Activated CD8-positive, alpha-beta memory T cell treated with anti-CD3 and anti-CD28 coated beads for 36 hours (primary cell): Measurements from ENCODE around the gene TEX13D. TPM values are rescaled to one million over a fixed set of nuclear protein-coding genes. Genes with fewer than 3 reads are reported as not detected.
"Not testable (repeated sequence)": the region's sequence is repeated elsewhere in the genome, so short reads cannot be mapped to it uniquely, and the experiment has no call there.

Experiments
- CTCF ChIA-PET: fragments of 350-600 bp; sonication (Branson Sonifier 250); formaldehyde crosslinking; loops from one replicate; lab custom pipeline; 2021; ENCODE audit warnings: antibody characterized with exemption; lab: Charles Lee
- POLR2A ChIA-PET: fragments of 350-600 bp; sonication (Branson Sonifier 250); formaldehyde crosslinking; loops from one replicate; lab custom pipeline; 2021; ENCODE audit warnings: antibody characterized with exemption; lab: Charles Lee
- total RNA-seq, 2 experiments: library from RNA; stranded (reverse); gene quantifications; one replicate each; pipeline ENCODE4 v1.2.3, GENCODE V29; 2021

TEX13D gene
- under 1 TPM; 0.23 to 0.27 TPM for total RNA-seq

DNA sequence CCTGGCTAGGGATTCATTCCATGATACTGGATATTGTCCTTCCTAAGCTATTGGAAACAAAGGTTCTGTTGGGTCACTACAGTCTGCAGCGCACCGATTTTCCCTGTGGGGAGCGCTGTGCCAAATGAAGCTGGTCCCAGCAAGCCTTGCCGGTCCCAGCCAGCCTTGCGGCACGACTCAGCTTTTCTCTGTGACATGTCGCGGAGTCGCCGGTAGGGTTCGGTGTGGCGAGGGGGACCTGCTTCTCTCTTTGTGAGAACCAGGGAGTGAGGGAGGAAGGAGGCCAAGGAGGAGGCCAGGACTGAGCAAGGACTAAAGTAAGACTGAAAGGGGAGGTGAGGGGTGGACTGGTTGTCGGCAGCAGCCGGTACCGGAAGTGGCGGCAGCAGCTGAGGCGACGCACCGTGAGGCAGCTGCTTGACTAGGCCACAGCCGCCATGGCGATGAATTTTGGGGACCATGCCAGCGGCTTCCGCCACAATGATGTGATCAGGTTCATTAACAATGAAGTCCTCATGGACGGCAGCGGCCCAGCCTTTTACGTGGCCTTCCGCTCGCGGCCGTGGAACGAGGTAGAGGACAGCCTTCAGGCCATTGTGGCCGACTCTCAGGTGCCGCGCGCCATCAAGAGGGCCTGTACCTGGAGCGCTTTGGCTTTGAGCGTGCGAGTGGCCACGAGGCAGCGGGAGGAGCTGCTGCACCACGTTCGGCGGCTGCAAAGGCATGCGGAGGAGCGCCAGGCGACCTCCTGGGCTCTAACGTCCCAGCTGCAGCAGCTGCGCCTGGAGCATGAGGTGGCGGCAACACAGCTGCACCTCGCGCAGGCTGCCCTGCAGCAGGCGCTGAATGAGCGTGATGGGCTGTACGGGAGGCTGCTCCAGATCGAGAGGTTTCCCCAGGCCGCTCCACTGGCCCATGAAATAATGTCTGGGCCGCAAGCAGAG is at the start of gene TEX13D:
TSS of gene TEX13D (plus strand) at position 180 of the 944 bp plus-strand sequence. CDS start at position 438, 258 bp downstream.
- POLR2A ChIA-PET = no interaction called here
- CTCF ChIA-PET = no interaction called here

GRCh38 chrX:124289443-124289842 is 43.0 kb upstream of the TEX13D start:
- ChIA-PET CTCF (no interaction called here), POLR2A (no interaction called here)

DNA sequence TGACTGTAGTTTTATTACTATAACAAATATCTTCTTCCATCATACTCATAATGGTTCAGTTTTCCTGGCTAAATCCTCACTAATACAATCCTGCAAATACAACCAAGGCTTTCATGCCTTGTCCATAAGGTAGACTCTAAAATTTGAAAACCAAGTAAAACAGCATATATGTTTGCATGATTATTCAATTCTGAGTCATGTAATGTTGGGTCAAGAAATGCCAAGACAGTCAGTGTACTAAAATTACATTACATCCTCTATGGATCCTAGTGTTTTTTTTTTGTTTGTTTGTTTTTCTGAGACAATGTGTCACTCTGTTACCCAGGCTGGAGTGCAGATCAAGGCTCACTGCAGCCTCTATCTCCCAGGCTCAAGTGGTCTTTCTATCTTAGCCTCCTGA is 38.6 kb upstream of the TEX13D start:
- POLR2A ChIA-PET = no interaction called here

DNA sequence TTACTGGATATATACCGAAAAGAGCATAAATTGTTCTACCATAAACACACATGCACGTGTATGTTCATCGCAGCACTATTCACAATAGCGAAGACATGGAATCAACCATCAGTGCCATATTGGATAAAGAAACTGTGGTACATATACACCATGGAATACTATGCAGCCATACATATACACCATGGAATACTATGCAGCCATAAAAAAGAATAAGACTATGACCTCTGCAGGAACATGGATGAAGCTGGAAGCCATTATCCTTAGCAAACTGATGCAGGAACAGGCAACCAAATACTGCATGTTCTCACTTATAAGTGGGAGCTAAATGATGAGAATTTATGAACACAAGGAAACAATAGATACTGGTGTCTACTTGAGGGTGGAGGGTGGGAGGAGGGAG is 33.1 kb upstream of the TEX13D start:
- POLR2A ChIA-PET, CTCF ChIA-PET: not testable (repeated sequence)

More for the DNA sequence above, 38.6 kb upstream of the TEX13D start:
- CTCF ChIA-PET = no interaction called here

DNA sequence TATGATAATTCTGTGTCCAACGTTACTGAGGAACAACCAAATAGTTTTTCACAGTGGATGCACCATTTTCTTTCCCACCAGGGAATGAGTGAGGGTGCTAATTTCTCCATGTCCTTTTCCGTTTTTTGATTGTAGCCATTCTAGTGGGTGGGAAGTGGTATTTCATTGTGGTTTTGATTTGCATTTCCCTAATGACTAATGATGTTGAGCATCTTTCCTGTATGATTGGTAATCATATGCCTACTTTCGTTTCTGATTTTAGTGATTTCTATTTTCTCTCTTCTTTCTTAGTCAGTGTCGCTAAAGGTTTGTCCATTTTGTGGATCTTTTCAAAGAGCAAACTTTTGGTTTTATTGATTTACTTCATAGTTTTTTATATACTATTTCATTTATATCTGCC is 32.1 kb upstream of the TEX13D start:
- POLR2A ChIA-PET = no interaction called here
- CTCF ChIA-PET = no interaction called here

- POLR2A ChIA-PET = no interaction called here
- CTCF ChIA-PET = no interaction called here
Measured at GRCh38 chrX:124307253-124307907, 25.1 kb upstream of the TEX13D start.

- POLR2A ChIA-PET = no interaction called here
- CTCF ChIA-PET = no interaction called here
Measured at GRCh38 chrX:124325732-124326131, 6.7 kb upstream of the TEX13D start.

DNA sequence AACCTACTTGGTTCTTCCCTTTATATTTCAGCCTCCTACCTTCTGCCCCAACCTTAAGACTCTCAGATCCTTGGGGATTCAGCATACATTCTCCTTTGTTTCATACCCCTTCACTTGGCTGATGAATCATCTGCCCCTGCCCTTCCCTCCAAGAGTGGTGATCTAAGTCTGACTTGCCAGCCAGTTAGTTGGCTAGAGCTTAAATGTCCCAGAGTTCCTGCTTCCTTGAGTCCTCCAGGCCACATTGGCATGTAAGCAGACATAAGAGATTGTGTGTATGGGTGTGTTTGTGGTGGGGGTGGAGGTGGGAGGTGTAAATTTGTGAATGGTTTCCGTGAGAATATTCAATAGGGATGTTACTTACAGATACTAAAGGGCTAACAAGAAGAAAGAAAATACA is 3.7 kb upstream of the TEX13D start:
- CTCF ChIA-PET = no interaction called here
- POLR2A ChIA-PET = no interaction called here

GRCh38 chrX:124333862-124334261 is 1.4 kb downstream of the TEX13D start:
- CTCF ChIA-PET = no interaction called here
- POLR2A ChIA-PET = no interaction called here

GRCh38 chrX:124334555-124334954 is 2.1 kb downstream of the TEX13D start:
- POLR2A ChIA-PET, CTCF ChIA-PET: not testable (repeated sequence)

DNA sequence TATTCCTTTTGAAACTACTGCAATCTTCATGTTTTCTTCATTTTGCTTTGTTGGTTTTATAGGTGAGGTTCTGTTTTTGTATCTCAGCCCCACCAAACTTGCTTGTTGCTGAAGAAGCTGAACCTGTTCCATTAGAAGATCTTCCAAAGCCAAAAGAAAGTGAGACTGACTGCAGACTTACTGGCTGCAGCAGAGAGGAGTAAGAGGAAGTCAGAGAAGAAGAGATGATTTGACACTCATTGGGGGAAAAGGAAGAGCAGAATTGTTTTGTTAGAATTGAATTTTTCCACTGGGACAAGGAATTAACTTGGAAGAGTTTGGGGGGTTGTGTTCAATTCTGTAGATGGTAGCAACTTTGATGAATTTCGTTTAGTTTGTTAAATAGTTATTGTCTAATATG is 3.1 kb downstream of the TEX13D start:
- ChIA-PET POLR2A (no interaction called here), CTCF (no interaction called here)

GRCh38 chrX:124337916-124338315 is 5.5 kb downstream of the TEX13D start:
- ChIA-PET POLR2A (no interaction called here), CTCF (interaction anchor here (1.0 kb wide), 1 partner anchor 112 kb away, joined by 3 read pairs; no protein-coding TSS in a partner anchor)

GRCh38 chrX:124338733-124339514 is 6.5 kb downstream of the TEX13D start:
- POLR2A ChIA-PET = no interaction called here
- CTCF ChIA-PET = interaction anchor here (1.0 kb wide), 1 partner anchor 113 kb away, joined by 3 read pairs; no protein-coding TSS in a partner anchor

DNA sequence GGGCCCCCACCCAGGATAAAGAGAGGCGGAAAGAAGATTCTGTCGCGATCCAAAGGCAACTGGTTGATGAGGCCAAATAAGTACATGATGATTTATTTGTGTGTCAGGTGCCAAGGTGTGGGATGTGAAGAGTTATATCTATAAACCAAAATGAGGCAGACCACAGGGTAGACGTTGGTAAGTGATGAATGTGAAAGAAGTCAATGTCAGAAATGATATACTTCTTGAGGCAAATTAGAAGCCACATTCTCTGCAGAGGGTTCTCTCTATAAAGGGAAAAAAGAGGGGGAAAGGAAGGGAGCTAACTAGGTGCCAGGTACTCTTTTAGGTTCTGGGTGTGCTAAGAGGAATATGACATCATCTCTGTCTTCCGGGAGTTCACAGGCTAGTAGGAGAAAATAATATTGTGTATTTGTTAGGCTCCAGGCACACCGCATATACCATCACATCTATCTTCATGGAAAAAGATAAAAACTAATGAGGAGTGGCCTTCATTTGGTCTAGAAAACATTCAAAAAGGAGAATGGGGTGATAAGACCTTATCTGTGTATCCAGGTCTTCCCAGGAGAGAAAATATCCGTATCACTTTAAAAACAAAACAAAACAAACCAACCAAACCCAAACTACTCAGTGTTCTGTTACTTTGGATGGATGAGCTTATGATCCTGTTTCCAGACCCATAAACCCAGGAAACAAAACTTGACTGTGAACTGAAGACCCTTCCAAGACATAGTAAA is 9.1 kb downstream of the TEX13D start:
- POLR2A ChIA-PET = no interaction called here
- CTCF ChIA-PET = no interaction called here

DNA sequence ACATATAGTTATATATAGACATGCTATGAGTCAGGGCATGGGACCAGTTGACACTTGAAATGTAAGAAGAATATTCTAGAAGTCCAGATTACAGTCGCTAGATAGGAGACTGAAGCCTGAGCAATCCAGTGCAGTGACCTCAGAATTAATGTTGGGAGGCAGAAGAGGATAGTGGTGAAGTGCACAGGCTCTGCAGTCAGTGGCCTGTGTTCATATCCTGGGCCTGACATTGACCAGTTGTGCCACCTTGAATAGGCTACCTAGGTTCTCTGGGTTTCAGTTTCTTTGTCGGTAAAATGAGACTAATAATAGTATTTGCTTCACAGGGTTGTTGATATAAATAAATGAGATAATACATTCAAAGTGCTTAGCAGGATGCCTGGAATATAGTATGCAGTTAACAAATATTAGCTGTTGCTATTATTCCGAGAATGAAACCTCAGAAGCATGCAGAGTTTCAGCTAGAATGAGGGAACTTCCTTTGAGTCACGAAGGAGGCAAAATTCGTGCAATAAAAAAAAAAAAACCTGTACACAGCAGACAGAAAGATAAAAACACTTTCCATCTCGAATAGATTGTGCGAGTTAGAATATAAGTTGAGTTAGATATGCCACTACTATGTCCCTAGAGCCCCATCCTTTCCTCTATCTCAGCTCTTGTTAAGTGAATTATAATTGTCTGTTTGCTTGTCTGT is 9.9 kb downstream of the TEX13D start:
- ChIA-PET POLR2A (interaction anchor here (1.6 kb wide), 1 partner anchor 110 kb away, joined by 7 read pairs; no protein-coding TSS in a partner anchor), CTCF (interaction anchor here (1.1 kb wide), 1 partner anchor 46 kb away, joined by 3 read pairs; no protein-coding TSS in a partner anchor)

DNA sequence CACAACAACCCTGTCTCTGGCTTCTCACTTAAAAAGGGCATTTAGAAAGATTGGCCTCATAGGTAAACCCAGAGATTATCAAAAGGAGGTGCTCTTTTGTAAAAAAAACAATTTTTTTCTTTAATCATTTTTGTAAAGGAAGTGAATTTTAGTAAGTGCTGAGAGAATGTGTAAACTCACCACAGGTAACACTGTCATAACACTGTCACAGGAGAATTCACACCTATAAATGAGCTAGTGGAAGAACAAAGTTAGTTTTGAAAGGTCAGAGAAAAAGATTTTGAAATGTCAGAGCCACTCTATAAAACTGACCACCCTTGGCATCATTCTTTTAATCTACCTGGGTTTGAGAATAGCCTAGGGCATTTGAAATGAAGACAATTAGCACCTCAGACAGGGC is 10.6 kb downstream of the TEX13D start:
- POLR2A ChIA-PET = interaction anchor here (1.6 kb wide), 1 partner anchor 110 kb away, joined by 7 read pairs; no protein-coding TSS in a partner anchor

GRCh38 chrX:124344246-124344645 is 11.8 kb downstream of the TEX13D start:
- POLR2A ChIA-PET = interaction anchor here (1.0 kb wide), 1 partner anchor 9 kb away, joined by 3 read pairs; no protein-coding TSS in a partner anchor

More for the DNA sequence above, 10.6 kb downstream of the TEX13D start:
- CTCF ChIA-PET = interaction anchor here (1.1 kb wide), 1 partner anchor 45 kb away, joined by 3 read pairs; no protein-coding TSS in a partner anchor

More at GRCh38 chrX:124344246-124344645, 11.8 kb downstream of the TEX13D start:
- CTCF ChIA-PET = no interaction called here
